ENCODE data around the gene C6orf52.
"Not testable (repeated sequence)": the region's sequence is repeated elsewhere in the genome, so short reads cannot be mapped to it uniquely, and the experiment has no call there.

The C6orf52 gene

GRCh38 chr6:10725044-10725443 lies 30.6 kb upstream of the C6orf52 start:
- H3K36me3 ChIP-seq (ENCODE audit: control insufficient read depth, insufficient read depth, low read length): peaks cover 20% of the 10 kb centered on the region
- no peak overlapping the region for H3K27ac ChIP-seq (ENCODE audit: insufficient read depth, low read depth, low read length, poor library complexity, severe bottlenecking)

GRCh38 chr6:10723567-10723881 lies 29.1 kb upstream of the C6orf52 start:
- H3K4me1 ChIP-seq (ENCODE audit: control insufficient read depth, insufficient read depth, low read length): peaks cover 17% of the 10 kb centered on the region
- peaks cover 9% of the 10 kb centered on the region for H3K36me3 ChIP-seq (ENCODE audit: control insufficient read depth, insufficient read depth, low read length)
- 49 to 50% methylated on average over 7 of the region's 7 CpGs for WGBS, 2 experiments
- H3K27ac ChIP-seq (ENCODE audit: insufficient read depth, low read depth, low read length, poor library complexity, severe bottlenecking): peak overlapping the region; percentile 73
- no peaks in the 10 kb centered on the region for H3K27me3 ChIP-seq (ENCODE audit: control insufficient read depth, insufficient read depth, low read length, poor library complexity, severe bottlenecking)
- H3K9me3 ChIP-seq (ENCODE audit: control insufficient read depth, low read length): no peaks in the 10 kb centered on the region
- peak overlapping the region; percentile 51 for H3K4me3 ChIP-seq (ENCODE audit: insufficient read depth, low read depth, low read length)

More at GRCh38 chr6:10725044-10725443, 30.6 kb upstream of the C6orf52 start:
- no peaks in the 10 kb centered on the region for H3K27me3 ChIP-seq (ENCODE audit: control insufficient read depth, insufficient read depth, low read length, poor library complexity, severe bottlenecking)
- H3K4me1 ChIP-seq (ENCODE audit: control insufficient read depth, insufficient read depth, low read length): peaks cover 17% of the 10 kb centered on the region
- WGBS, 2 experiments: 91 to 93% methylated on average over 6 of the region's 6 CpGs
- no peaks in the 10 kb centered on the region for H3K9me3 ChIP-seq (ENCODE audit: control insufficient read depth, low read length)
- no peak overlapping the region for H3K4me3 ChIP-seq (ENCODE audit: insufficient read depth, low read depth, low read length)

- Histone ChIP-seq H3K4me3 (ENCODE audit: insufficient read depth, low read depth, low read length) (peak within 1 kb of the TSS; percentile 51), H3K9me3 (ENCODE audit: control insufficient read depth, low read length) (no peaks in the 10 kb centered on the region), H3K4me1 (ENCODE audit: control insufficient read depth, insufficient read depth, low read length) (peaks cover 17% of the 10 kb centered on the region), H3K36me3 (ENCODE audit: control insufficient read depth, insufficient read depth, low read length) (peaks cover 6% of the 10 kb centered on the region), H3K27me3 (ENCODE audit: control insufficient read depth, insufficient read depth, low read length, poor library complexity, severe bottlenecking) (no peaks in the 10 kb centered on the region), H3K27ac (ENCODE audit: insufficient read depth, low read depth, low read length, poor library complexity, severe bottlenecking) (peak within 1 kb of the TSS; percentile 73)
- WGBS, 2 experiments: 0 to 1% methylated on average over 52 to 55 of the region's 55 CpGs
These were observed 28.6 kb upstream of the C6orf52 start, which contains the start of gene TMEM14C for GRCh38 chr6:10722820-10723566. Gene TMEM14C (plus strand): TSS chr6:10723070. CDS start chr6:10724614, 1,544 bp downstream.

GRCh38 chr6:10722570-10722819 lies 28.1 kb upstream of the C6orf52 start:
- Histone ChIP-seq H3K36me3 (ENCODE audit: control insufficient read depth, insufficient read depth, low read length) (peaks cover 6% of the 10 kb centered on the region), H3K27ac (ENCODE audit: insufficient read depth, low read depth, low read length, poor library complexity, severe bottlenecking) (peak overlapping the region; percentile 73), H3K4me3 (ENCODE audit: insufficient read depth, low read depth, low read length) (peak overlapping the region; percentile 51), H3K4me1 (ENCODE audit: control insufficient read depth, insufficient read depth, low read length) (peaks cover 17% of the 10 kb centered on the region), H3K27me3 (ENCODE audit: control insufficient read depth, insufficient read depth, low read length, poor library complexity, severe bottlenecking) (no peaks in the 10 kb centered on the region), H3K9me3 (ENCODE audit: control insufficient read depth, low read length) (no peaks in the 10 kb centered on the region)
- WGBS, 2 experiments: 12 to 14% methylated on average over 6 of the region's 6 CpGs

GRCh38 chr6:10721850-10722569 lies 27.6 kb upstream of the C6orf52 start:
- no peaks in the 10 kb centered on the region for H3K9me3 ChIP-seq (ENCODE audit: control insufficient read depth, low read length)
- WGBS, 2 experiments: 91 to 92% methylated on average over 11 of the region's 11 CpGs
- H3K27ac ChIP-seq (ENCODE audit: insufficient read depth, low read depth, low read length, poor library complexity, severe bottlenecking): peak overlapping the region; percentile 73
- H3K4me1 ChIP-seq (ENCODE audit: control insufficient read depth, insufficient read depth, low read length): peaks cover 17% of the 10 kb centered on the region
- peak overlapping the region; percentile 51 for H3K4me3 ChIP-seq (ENCODE audit: insufficient read depth, low read depth, low read length)
- H3K36me3 ChIP-seq (ENCODE audit: control insufficient read depth, insufficient read depth, low read length): peaks cover 5% of the 10 kb centered on the region
- H3K27me3 ChIP-seq (ENCODE audit: control insufficient read depth, insufficient read depth, low read length, poor library complexity, severe bottlenecking): no peaks in the 10 kb centered on the region

- not testable (repeated sequence) for H3K4me3 ChIP-seq (ENCODE audit: insufficient read depth, low read depth, low read length); H3K36me3 ChIP-seq (ENCODE audit: control insufficient read depth, insufficient read depth, low read length); H3K27ac ChIP-seq (ENCODE audit: insufficient read depth, low read depth, low read length, poor library complexity, severe bottlenecking); H3K9me3 ChIP-seq (ENCODE audit: control insufficient read depth, low read length); H3K27me3 ChIP-seq (ENCODE audit: control insufficient read depth, insufficient read depth, low read length, poor library complexity, severe bottlenecking)
- H3K4me1 ChIP-seq (ENCODE audit: control insufficient read depth, insufficient read depth, low read length): peaks cover 17% of the 10 kb centered on the region
- WGBS, 2 experiments: 95% methylated on average over 17 of the region's 17 CpGs
These were observed 26.8 kb upstream of the C6orf52 start for GRCh38 chr6:10720960-10721849.

- peaks cover 17% of the 10 kb centered on the region for H3K4me1 ChIP-seq (ENCODE audit: control insufficient read depth, insufficient read depth, low read length)
- no peaks in the 10 kb centered on the region for H3K9me3 ChIP-seq (ENCODE audit: control insufficient read depth, low read length)
- no peak overlapping the region for H3K4me3 ChIP-seq (ENCODE audit: insufficient read depth, low read depth, low read length)
- no peak overlapping the region for H3K27ac ChIP-seq (ENCODE audit: insufficient read depth, low read depth, low read length, poor library complexity, severe bottlenecking)
- H3K36me3 ChIP-seq (ENCODE audit: control insufficient read depth, insufficient read depth, low read length): no peaks in the 10 kb centered on the region
- 96 to 97% methylated on average over 49 of the region's 49 CpGs for WGBS, 2 experiments
- no peaks in the 10 kb centered on the region for H3K27me3 ChIP-seq (ENCODE audit: control insufficient read depth, insufficient read depth, low read length, poor library complexity, severe bottlenecking)
These were observed 26.0 kb upstream of the C6orf52 start for GRCh38 chr6:10720265-10720959.

- WGBS, 2 experiments: 96% methylated on average over 21 of the region's 21 CpGs
- H3K4me3 ChIP-seq (ENCODE audit: insufficient read depth, low read depth, low read length): no peak overlapping the region
- no peaks in the 10 kb centered on the region for H3K36me3 ChIP-seq (ENCODE audit: control insufficient read depth, insufficient read depth, low read length)
These were observed 25.5 kb upstream of the C6orf52 start for GRCh38 chr6:10719964-10720264.

GRCh38 chr6:10719296-10719963 lies 25.0 kb upstream of the C6orf52 start:
- Histone ChIP-seq H3K9me3 (ENCODE audit: control insufficient read depth, low read length) (no peaks in the 10 kb centered on the region), H3K4me1 (ENCODE audit: control insufficient read depth, insufficient read depth, low read length) (peaks cover 12% of the 10 kb centered on the region), H3K36me3 (ENCODE audit: control insufficient read depth, insufficient read depth, low read length) (no peaks in the 10 kb centered on the region), H3K27me3 (ENCODE audit: control insufficient read depth, insufficient read depth, low read length, poor library complexity, severe bottlenecking) (no peaks in the 10 kb centered on the region), H3K4me3 (ENCODE audit: insufficient read depth, low read depth, low read length) (no peak overlapping the region), H3K27ac (ENCODE audit: insufficient read depth, low read depth, low read length, poor library complexity, severe bottlenecking) (no peak overlapping the region)
- 91 to 94% methylated on average over 8 of the region's 8 CpGs for WGBS, 2 experiments

More at GRCh38 chr6:10719964-10720264, 25.5 kb upstream of the C6orf52 start:
- Histone ChIP-seq H3K4me1 (ENCODE audit: control insufficient read depth, insufficient read depth, low read length) (peaks cover 17% of the 10 kb centered on the region), H3K27me3 (ENCODE audit: control insufficient read depth, insufficient read depth, low read length, poor library complexity, severe bottlenecking) (no peaks in the 10 kb centered on the region), H3K27ac (ENCODE audit: insufficient read depth, low read depth, low read length, poor library complexity, severe bottlenecking) (no peak overlapping the region), H3K9me3 (ENCODE audit: control insufficient read depth, low read length) (no peaks in the 10 kb centered on the region)
